Endothelial cell of umbilical vein (primary cell): ENCODE results near the gene DENND5A. TPM values are rescaled to one million over a fixed set of nuclear protein-coding genes. Genes with fewer than 3 reads are reported as not detected.

Experiments used
- BruUV-seq: library from RNA; stranded (reverse); fragments of 400-500 nt; replicated peaks from 2 replicates; lab custom pipeline; 2021; lab: Mats Ljungman, UMichigan
- CTCF ChIA-PET: fragments of 300-600, 350-600 bp; sonication (Branson Sonifier 250); formaldehyde crosslinking; loops from one replicate; lab custom pipeline; 2021; ENCODE audit warnings: antibody characterized with exemption, inconsistent platforms; lab: Charles Lee
- POLR2A ChIA-PET: fragments of 300-600, 350-600 bp; sonication (Branson Sonifier 250); formaldehyde crosslinking; loops from one replicate; lab custom pipeline; 2021; ENCODE audit warnings: antibody characterized with exemption, inconsistent platforms; lab: Charles Lee
- DNase-seq: peaks from one replicate; pipeline ENCODE4 v3.0.0-alpha.2; 2011; ENCODE audit warnings: low read depth, low spot score
- FAIRE-seq: peaks from 2 replicates; lab custom pipeline; 2011; peaks lifted over from hg19 to GRCh38; lab: Jason Lieb, UNC
- H2AFZ ChIP-seq: 2 replicates; pipeline ENCODE4 v1.6.0; 2012; ENCODE audit warnings: low read depth, low read length, control low read depth, inconsistent platforms
- H3K27ac ChIP-seq: 2 replicates; pipeline ENCODE4 v1.5.1; 2011; ENCODE audit warnings: low read depth, mild to moderate bottlenecking, control low read depth, low read length, moderate library complexity; ENCODE audit not compliant: insufficient read depth
- H3K27me3 ChIP-seq, 2 experiments: 2 replicates each; pipeline versions ENCODE4 v1.6.0 to v1.6.1; 2011; ENCODE audit warnings: low read length in 2 of 2, mixed read lengths in 1 of 2; ENCODE audit not compliant: control insufficient read depth in 2 of 2, insufficient read depth in 2 of 2
- H3K36me3 ChIP-seq, 2 experiments: 2 replicates in 1 of 2; 3 replicates in 1 of 2; pipeline ENCODE4 v1.5.1; 2011; ENCODE audit warnings: low read length in 2 of 2, mild to moderate bottlenecking in 1 of 2, moderate library complexity in 1 of 2; ENCODE audit not compliant: control insufficient read depth in 2 of 2, insufficient read depth in 2 of 2; ENCODE audit errors: extremely low read depth in 1 of 2
- H3K4me1 ChIP-seq: 3 replicates; pipeline ENCODE4 v1.5.1; 2011; ENCODE audit warnings: mild to moderate bottlenecking, low read length; ENCODE audit not compliant: control insufficient read depth, insufficient read depth; ENCODE audit errors: extremely low read depth
- H3K4me2 ChIP-seq: 2 replicates; pipeline ENCODE4 v1.6.1; 2011; ENCODE audit warnings: low read length, control low read depth, mixed read lengths; ENCODE audit not compliant: insufficient read depth
- H3K4me3 ChIP-seq, 3 experiments: fragments of 200-600 bp in 1 of 3; sonication (generic), shearing (Covaris generic) in 1 of 3; replicated peaks in 1 of 3; 2 replicates each; pipeline ENCODE4 v1.5.1; 2011 to 2016; ENCODE audit warnings: control low read depth in 3 of 3, low read length in 3 of 3, mild to moderate bottlenecking in 2 of 3, inconsistent platforms in 1 of 3, low read depth in 1 of 3, moderate library complexity in 1 of 3; ENCODE audit not compliant: insufficient read depth in 1 of 3
- H3K79me2 ChIP-seq: 2 replicates; pipeline ENCODE4 v1.6.0; 2012; ENCODE audit warnings: low read length, inconsistent platforms; ENCODE audit not compliant: control insufficient read depth, insufficient read depth
- H3K9ac ChIP-seq: replicated peaks from 2 replicates; pipeline ENCODE3; 2011; ENCODE audit warnings: low read length, control low read depth; ENCODE audit not compliant: insufficient read depth; ENCODE audit errors: extremely low read depth
- H3K9me1 ChIP-seq: replicated peaks from 3 replicates; pipeline ENCODE4 v1.6.0; 2011; ENCODE audit warnings: mild to moderate bottlenecking, low read length; ENCODE audit not compliant: control insufficient read depth, insufficient read depth; ENCODE audit errors: extremely low read depth
- H3K9me3 ChIP-seq: replicated peaks from 2 replicates; pipeline ENCODE4 v1.5.1; 2012; ENCODE audit warnings: low read length, inconsistent platforms; ENCODE audit not compliant: control insufficient read depth, insufficient read depth
- H4K20me1 ChIP-seq: replicated peaks from 2 replicates; pipeline ENCODE3; 2011; ENCODE audit warnings: mild to moderate bottlenecking, low read length; ENCODE audit not compliant: control insufficient read depth, insufficient read depth; ENCODE audit errors: extremely low read depth
- CTCF ChIP-seq, 2 donors: IDR thresholded peaks; 1 replicate in 1 of 2; 2 replicates in 1 of 2; pipeline ENCODE4 v1.5.1; 2011; ENCODE audit warnings: low read length in 2 of 2, mild to moderate bottlenecking in 2 of 2, moderate library complexity in 2 of 2, control low read depth in 1 of 2, inconsistent platforms in 1 of 2, low read depth in 1 of 2; ENCODE audit not compliant: insufficient read depth in 1 of 2; ENCODE audit errors: extremely low read depth in 1 of 2
- EZH2 ChIP-seq: IDR thresholded peaks from 2 replicates; pipeline ENCODE4 v1.6.1; 2012; ENCODE audit warnings: borderline replicate concordance, low read depth, mild to moderate bottlenecking, moderate library complexity, low read length, inconsistent platforms; ENCODE audit not compliant: severe bottlenecking
- FOS ChIP-seq: IDR thresholded peaks from 2 replicates; pipeline ENCODE4 v1.6.1; 2011; ENCODE audit warnings: mild to moderate bottlenecking, low read length, moderate library complexity, borderline replicate concordance; ENCODE audit not compliant: insufficient read depth
- JUN ChIP-seq: IDR thresholded peaks from 2 replicates; pipeline ENCODE4 v1.6.1; 2011; ENCODE audit warnings: borderline replicate concordance, low read depth; ENCODE audit not compliant: insufficient read length, insufficient read depth
- MYC ChIP-seq: IDR thresholded peaks from one replicate; pipeline ENCODE4 v1.6.1; 2011; ENCODE audit warnings: mild to moderate bottlenecking, low read depth, low read length
- dilution Hi-C: fragments of 300-500 bp; cut with MboI; formaldehyde crosslinking; loops from one replicate; pipeline ENCODE4 v1.15.0; 2019; ENCODE audit warnings: low sequenced_read_pairs; ENCODE audit not compliant: extremely low pct_ligation_motif_present
- intact Hi-C: fragments of 100-400 bp; cut with micrococcal nuclease; formaldehyde crosslinking; loops from one replicate; pipeline ENCODE4 v1.10.0; 2022
- polyA plus RNA-seq, 4 experiments: library from polyadenylated mRNA; depleted of rRNA in 3 of 4; stranded (reverse) in 3 of 4; unstranded in 1 of 4; fragments of >200 nt; gene quantifications; 2 replicates each; pipeline versions ENCODE4 v1.2.1 to v1.2.3, GENCODE V29; 2011 to 2012; ENCODE audit warnings: missing spikeins in 1 of 4
- total RNA-seq: library from RNA; stranded (reverse); gene quantifications from 2 replicates; pipeline ENCODE4 v1.2.3, GENCODE V29; 2021

Gene DENND5A
- total and polyA plus RNA-seq, 2 donors (not counting 3 experiments of a cell fraction or from before 2014, with no cell fraction given): 116 to 220 TPM

DNA sequence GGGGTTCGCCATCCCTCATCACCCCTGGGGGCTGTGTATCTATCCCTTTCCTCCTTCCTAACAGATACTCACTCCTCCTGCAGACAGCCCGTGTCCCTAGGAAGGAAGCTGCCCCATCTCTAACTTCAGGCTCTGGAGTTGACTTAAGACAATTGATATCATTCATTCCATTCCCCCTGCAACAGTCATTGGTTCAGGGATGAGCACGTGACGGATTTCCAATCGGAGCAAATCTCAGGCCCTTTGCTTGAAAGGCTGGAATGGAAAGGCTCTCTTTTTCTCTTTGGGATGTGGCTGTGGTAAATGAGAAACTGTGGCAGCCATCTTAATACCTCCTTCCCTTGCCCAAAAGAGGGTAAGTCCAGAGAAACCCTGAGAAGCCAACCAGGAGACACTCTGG is 168.7 kb downstream of the DENND5A start:
- H3K27ac ChIP-seq: no peak overlapping the region
- dilution Hi-C loops: no loop called here
- CTCF ChIA-PET: interaction anchor here (0.6 to 5.4 kb wide), 4 partner anchors 19 to 198 kb away, joined by 3 to 70 read pairs (median 4); no protein-coding TSS in a partner anchor

More for the DNA sequence above, 168.7 kb downstream of the DENND5A start:
- Histone ChIP-seq H3K27me3 (no peaks in the 10 kb centered on the region), H3K9me1 (no peaks in the 10 kb centered on the region), H3K79me2 (no peaks in the 10 kb centered on the region), H3K9me3 (no peaks in the 10 kb centered on the region), H2AFZ (no peak overlapping the region), H3K36me3 (no peaks in the 10 kb centered on the region), H3K9ac (no peak overlapping the region), H3K4me2 (no peak overlapping the region), H3K4me3 (no peak overlapping the region), H3K4me1 (no peaks in the 10 kb centered on the region), H4K20me1 (no peaks in the 10 kb centered on the region)
- POLR2A ChIA-PET: no interaction called here
- TF ChIP-seq EZH2 (no peak), CTCF (IDR thresholded peaks at IDR 0.05; ENCODE audit: extremely low read depth in 1 of 2, insufficient read depth in 1 of 2, low read depth in 1 of 2, low read length in 2 of 2) (no peak), FOS (no peak), JUN (no peak), MYC (no peak)
- intact Hi-C loops: no loop called here
- DNase-seq (no peak), FAIRE-seq (no peak)
- no TSS peak for BruUV-seq
